HepG2 (cell line): ENCODE data around the gene GPR42. TPM values are rescaled to one million over a fixed set of nuclear protein-coding genes. Genes with fewer than 3 reads are reported as not detected.
A peak's percentile ranks its signal among the peaks of the same experiment; 100 is the strongest.

Experiments used
- ATF3 ChIP-seq: sonication (generic); formaldehyde crosslinking; IDR thresholded peaks from 2 replicates; pipeline ENCODE4 v1.4.0; 2020; ENCODE audit warnings: missing genetic modification reagents
- BHLHE40 ChIP-seq: IDR thresholded peaks from 2 replicates; pipeline ENCODE4 v1.6.1; 2011; ENCODE audit warnings: low read length, improper control_type of control experiment
- DMAP1 ChIP-seq: IDR thresholded peaks from 2 replicates; pipeline ENCODE4 v1.6.1; 2016
- ELF3 ChIP-seq: IDR thresholded peaks from 2 replicates; pipeline ENCODE4 v1.6.1; 2016; ENCODE audit warnings: missing genetic modification reagents, missing compliant biosample characterization
- FOSL2 ChIP-seq: sonication (generic); formaldehyde crosslinking; IDR thresholded peaks from 2 replicates; pipeline ENCODE4 v1.4.0; 2020; ENCODE audit warnings: missing genetic modification reagents
- FOXA3 ChIP-seq: IDR thresholded peaks from 2 replicates; pipeline ENCODE4 v1.6.1; 2016; ENCODE audit warnings: missing genetic modification reagents, missing compliant biosample characterization
- FOXP1 ChIP-seq, 2 experiments: fragments of 450-650 bp in 1 of 2; IDR thresholded peaks; 2 replicates each; pipeline ENCODE4 v1.6.1; 2017 to 2018; ENCODE audit warnings: antibody characterized with exemption in 1 of 2
- HNF4G ChIP-seq, 2 experiments: sonication (generic) in 1 of 2; formaldehyde crosslinking in 1 of 2; IDR thresholded peaks; 2 replicates each; pipeline versions ENCODE4 v1.4.0 to v1.6.1; 2011 to 2020; ENCODE audit warnings: borderline replicate concordance in 2 of 2, low read depth in 2 of 2, mild to moderate bottlenecking in 2 of 2, low read length in 1 of 2, missing genetic modification reagents in 1 of 2, moderate library complexity in 1 of 2
- HOMEZ ChIP-seq: IDR thresholded peaks from 2 replicates; pipeline ENCODE4 v1.6.1; 2016; ENCODE audit warnings: low read depth
- IKZF1 ChIP-seq: fragments of 450-650 bp; IDR thresholded peaks from 2 replicates; pipeline ENCODE4 v1.7.1; 2016
- JUNB ChIP-seq: sonication (generic); formaldehyde crosslinking; IDR thresholded peaks from 2 replicates; pipeline ENCODE4 v1.8.0; 2022; ENCODE audit warnings: missing genetic modification reagents, mild to moderate bottlenecking, borderline replicate concordance
- MLX ChIP-seq: IDR thresholded peaks from 2 replicates; pipeline ENCODE4 v1.6.1; 2016
- NR2F1 ChIP-seq, 2 experiments: fragments of 450-650 bp in 1 of 2; formaldehyde crosslinking in 1 of 2; IDR thresholded peaks; 2 replicates each; pipeline versions ENCODE4 v1.5.0 to v1.6.1; 2016 to 2020; ENCODE audit warnings: mild to moderate bottlenecking in 1 of 2, missing compliant biosample characterization in 1 of 2, missing genetic modification reagents in 1 of 2, moderate library complexity in 1 of 2
- PHF21A ChIP-seq: sonication (generic); formaldehyde crosslinking; IDR thresholded peaks from 2 replicates; pipeline ENCODE4 v1.5.0; 2020; ENCODE audit warnings: mild to moderate bottlenecking, missing genetic modification reagents
- PREB ChIP-seq: sonication (generic); formaldehyde crosslinking; IDR thresholded peaks from 2 replicates; pipeline ENCODE4 v1.4.0; 2020; ENCODE audit warnings: missing genetic modification reagents
- RXRA ChIP-seq: sonication (generic); formaldehyde crosslinking; IDR thresholded peaks from 2 replicates; pipeline ENCODE4 v1.5.1; 2020; ENCODE audit warnings: missing genetic modification reagents
- SP2 ChIP-seq: sonication (generic); formaldehyde crosslinking; IDR thresholded peaks from 2 replicates; pipeline ENCODE4 v1.5.1; 2020; ENCODE audit warnings: mild to moderate bottlenecking, missing genetic modification reagents
- TEAD3 ChIP-seq: optimal IDR thresholded peaks from 2 replicates; pipeline ENCODE3; 2016; ENCODE audit warnings: borderline replicate concordance
- TFE3 ChIP-seq: IDR thresholded peaks from 2 replicates; pipeline ENCODE4 v1.6.1; 2016
- ZBTB37 ChIP-seq: sonication (generic); formaldehyde crosslinking; IDR thresholded peaks from 2 replicates; pipeline ENCODE4 v1.4.0; 2020; ENCODE audit warnings: mild to moderate bottlenecking, missing genetic modification reagents
- ZNF317 ChIP-seq: sonication (generic); formaldehyde crosslinking; IDR thresholded peaks from 2 replicates; pipeline ENCODE4 v1.5.0; 2020; ENCODE audit warnings: mild to moderate bottlenecking, missing genetic modification reagents
- ZNF850 ChIP-seq: sonication (generic); formaldehyde crosslinking; conservative IDR thresholded peaks from 2 replicates; pipeline ENCODE4 v1.9.0; 2021; ENCODE audit warnings: mild to moderate bottlenecking, missing genetic modification reagents
- ZSCAN25 ChIP-seq: sonication (generic); formaldehyde crosslinking; IDR thresholded peaks from 2 replicates; pipeline ENCODE4 v1.8.0; 2022; ENCODE audit warnings: mild to moderate bottlenecking, missing genetic modification reagents
- ZSCAN9 ChIP-seq: IDR thresholded peaks from 2 replicates; pipeline ENCODE4 v1.6.1; 2016; ENCODE audit warnings: borderline replicate concordance
- polyA plus RNA-seq, 8 experiments: library from polyadenylated mRNA; depleted of rRNA in 3 of 8; stranded (reverse) in 7 of 8; unstranded in 1 of 8; fragments of >200 nt; fragmentation: Illumina TruSeq in 4 of 8; extraction: Trizol in 4 of 8; gene quantifications; 2 replicates each; pipeline versions ENCODE4 v1.2.1 to v1.2.3, GENCODE V29; 2011 to 2016; ENCODE audit warnings: low read depth in 4 of 8, missing spikeins in 1 of 8, mixed read lengths in 1 of 8; ENCODE audit not compliant: insufficient read depth in 1 of 8
- total RNA-seq, 5 experiments: library from RNA; depleted of rRNA; stranded (reverse); fragments of >200 nt; fragmentation: Illumina TruSeq; extraction: Trizol; gene quantifications; 2 replicates each; pipeline ENCODE4 v1.2.3, GENCODE V29; 2016; ENCODE audit warnings: low read depth in 1 of 5

GPR42 gene
- total and polyA plus RNA-seq, 2 of the 13 experiments (the other 11 are each of a cell fraction or from before 2014, with no cell fraction given): not detected

GRCh38 chr19:35388277-35389054, 17.6 kb downstream of the GPR42 start (continued):
- TF ChIP-seq TFE3 (CRISPR knock-in tag): peak; percentile 89
- TF ChIP-seq FOXP1 (IDR thresholded peaks at IDR 0.05): no peak
- peak; percentile 39; the same call in 1 of the 2 replicates for TF ChIP-seq FOXP1 (CRISPR knock-in tag; IDR thresholded peaks at IDR 0.05)
- peak; percentile 58; the same call in 1 of the 2 replicates for TF ChIP-seq ZNF317
- TF ChIP-seq ZNF850 (CRISPR knock-in tag): no peak
- TF ChIP-seq IKZF1: no peak
- no peak for TF ChIP-seq PREB
- TF ChIP-seq ZSCAN9: no peak
- no peak for TF ChIP-seq ZSCAN25
- no peak for TF ChIP-seq HOMEZ (CRISPR knock-in tag)
- peak; percentile 52; the same call in 1 of the 2 replicates for TF ChIP-seq HNF4G (IDR thresholded peaks at IDR 0.05; ENCODE audit: borderline replicate concordance, low read depth, low read length)
- no peak for TF ChIP-seq HNF4G (CRISPR knock-in tag; IDR thresholded peaks at IDR 0.05; ENCODE audit: borderline replicate concordance, low read depth)
- TF ChIP-seq NR2F1 (CRISPR knock-in tag; IDR thresholded peaks at IDR 0.05): 0 out of 4 replicates have a peak, but pooled peaks of 1 of the 2 experiments have one; percentile 38
- TF ChIP-seq RXRA (CRISPR knock-in tag): peak; percentile 79; the same call in 1 of the 2 replicates
- 0 out of 2 replicates have a peak, but pooled peaks have one; percentile 8 for TF ChIP-seq ZBTB37 (CRISPR knock-in tag)
- no peak; the same call in 1 of the 2 replicates for TF ChIP-seq PHF21A
- TF ChIP-seq ELF3 (CRISPR knock-in tag): peak; percentile 39; the same call in 1 of the 2 replicates
- peak; percentile 57 for TF ChIP-seq BHLHE40
- peak; percentile 26; the same call in 1 of the 2 replicates for TF ChIP-seq JUNB
- peak; percentile 92 for TF ChIP-seq FOSL2 (CRISPR knock-in tag)
- no peak; the same call in 1 of the 2 replicates for TF ChIP-seq FOXA3 (CRISPR knock-in tag)
- TF ChIP-seq DMAP1 (CRISPR knock-in tag): no peak
- peak; percentile 53 for TF ChIP-seq TEAD3 (CRISPR knock-in tag)
- 0 out of 2 replicates have a peak, but pooled peaks have one; percentile 46 for TF ChIP-seq MLX (CRISPR knock-in tag)
- TF ChIP-seq ATF3 (CRISPR knock-in tag): peak; percentile 49; the same call in 1 of the 2 replicates
- TF ChIP-seq SP2 (CRISPR knock-in tag): no peak
